Measurements from ENCODE around the gene LTF.
A peak's percentile ranks its signal among the peaks of the same experiment; 100 is the strongest.

LTF gene

GRCh38 chr3:46490338-46491084 is 25.8 kb upstream of the LTF start:
- no peak for DNase-seq

- DNase-seq: no peak
These were observed 25.2 kb upstream of the LTF start for GRCh38 chr3:46489875-46490274.

- no peak for DNase-seq
These were observed 24.7 kb upstream of the LTF start for GRCh38 chr3:46489381-46489780.

- DNase-seq: peak; percentile 89 to 96
These were observed 24.1 kb upstream of the LTF start for GRCh38 chr3:46488735-46489361.

GRCh38 chr3:46485779-46486175 is 21.1 kb upstream of the LTF start:
- no peak for DNase-seq

- DNase-seq: no peak
These were observed 20.4 kb upstream of the LTF start for GRCh38 chr3:46484911-46485778.

GRCh38 chr3:46484388-46484787 is 19.7 kb upstream of the LTF start:
- DNase-seq: no peak

- no peak for DNase-seq
These were observed 19.1 kb upstream of the LTF start for GRCh38 chr3:46483825-46484224.

- no peak for DNase-seq
These were observed 18.1 kb upstream of the LTF start for GRCh38 chr3:46482632-46483350.

GRCh38 chr3:46481636-46482035 is 16.9 kb upstream of the LTF start:
- DNase-seq: no peak

GRCh38 chr3:46480491-46481195 is 15.9 kb upstream of the LTF start:
- no peak for DNase-seq

- DNase-seq: no peak
These were observed 15.0 kb upstream of the LTF start for GRCh38 chr3:46479696-46480095.

GRCh38 chr3:46479021-46479420 is 14.3 kb upstream of the LTF start:
- DNase-seq: no peak

GRCh38 chr3:46478341-46478740 is 13.6 kb upstream of the LTF start:
- DNase-seq: no peak

GRCh38 chr3:46477756-46478155 is 13.1 kb upstream of the LTF start:
- DNase-seq: no peak

- no peak for DNase-seq
These were observed 12.4 kb upstream of the LTF start for GRCh38 chr3:46477145-46477544.

- DNase-seq: no peak
These were observed 8.0 kb upstream of the LTF start for GRCh38 chr3:46472736-46473135.

GRCh38 chr3:46471371-46471914 is 6.7 kb upstream of the LTF start:
- no peak for DNase-seq

- no peak for DNase-seq
These were observed 6.1 kb upstream of the LTF start for GRCh38 chr3:46470831-46471230.

GRCh38 chr3:46469680-46470357 is 5.1 kb upstream of the LTF start:
- DNase-seq: no peak
